Skeletal muscle tissue (tissue), 4 donors: ENCODE data around the gene ADAMTSL1. TPM values are rescaled to one million over a fixed set of nuclear protein-coding genes. Genes with fewer than 3 reads are reported as not detected.

Experiments
- H3K27ac ChIP-seq: one replicate; pipeline ENCODE4 v1.7.0; 2013; ENCODE audit warnings: mild to moderate bottlenecking, low read depth, low read length, inconsistent platforms
- H3K27me3 ChIP-seq, 3 donors: one replicate each; pipeline ENCODE4 v1.7.0; 2013; ENCODE audit warnings: low read length in 3 of 3; ENCODE audit not compliant: control insufficient read depth in 3 of 3, insufficient read depth in 3 of 3
- H3K36me3 ChIP-seq, 3 donors: one replicate each; pipeline ENCODE4 v1.7.0; 2013; ENCODE audit warnings: low read length in 3 of 3; ENCODE audit not compliant: control insufficient read depth in 3 of 3, insufficient read depth in 3 of 3
- H3K4me1 ChIP-seq, 3 donors: one replicate each; pipeline ENCODE4 v1.7.0; 2013; ENCODE audit warnings: low read length in 3 of 3, mild to moderate bottlenecking in 3 of 3; ENCODE audit not compliant: control insufficient read depth in 3 of 3, insufficient read depth in 3 of 3
- H3K4me3 ChIP-seq, 3 donors: one replicate each; pipeline ENCODE4 v1.7.0; 2013; ENCODE audit warnings: low read length in 3 of 3
- H3K9ac ChIP-seq, 3 donors: one replicate each; pipeline ENCODE4 v1.7.0; 2013; ENCODE audit warnings: low read length in 3 of 3, mild to moderate bottlenecking in 3 of 3, moderate library complexity in 2 of 3, low read depth in 1 of 3
- H3K9me3 ChIP-seq, 3 donors: one replicate each; pipeline ENCODE4 v1.7.0; 2013; ENCODE audit warnings: low read length in 3 of 3; ENCODE audit not compliant: control insufficient read depth in 3 of 3
- total RNA-seq: library from RNA; depleted of rRNA; stranded (reverse); fragments of >200 nt; gene quantifications from one replicate; pipeline ENCODE4 v1.2.3, GENCODE V29; 2014
- donor health status: Osteomylitis.

ADAMTSL1 gene
- total RNA-seq, 1 donor from 2014 or later, result 18.3 TPM

GRCh38 chr9:18545636-18546360 lies 71.8 kb downstream of the ADAMTSL1 start:
- Histone ChIP-seq H3K36me3 (no peaks in the 10 kb centered on the region), H3K9me3 (no peaks in the 10 kb centered on the region), H3K27ac (no peak overlapping the region), H3K4me3 (no peak overlapping the region), H3K27me3 (no peaks in the 10 kb centered on the region), H3K9ac (no peak overlapping the region), H3K4me1 (no peaks in the 10 kb centered on the region)

- H3K9me3 ChIP-seq, result no peaks in the 10 kb centered on the region
- no peaks in the 10 kb centered on the region for H3K36me3 ChIP-seq
- no peaks in the 10 kb centered on the region for H3K4me1 ChIP-seq
- no peak overlapping the region for H3K27ac ChIP-seq
- H3K9ac ChIP-seq, result no peak overlapping the region
- no peaks in the 10 kb centered on the region for H3K27me3 ChIP-seq
- no peak overlapping the region for H3K4me3 ChIP-seq
Measured at GRCh38 chr9:18548456-18548855, 74.5 kb downstream of the ADAMTSL1 start.

- Histone ChIP-seq H3K27ac (no peak overlapping the region), H3K9me3 (no peaks in the 10 kb centered on the region), H3K4me3 (no peak overlapping the region), H3K9ac (no peak overlapping the region), H3K27me3 (no peaks in the 10 kb centered on the region), H3K36me3 (no peaks in the 10 kb centered on the region), H3K4me1 (no peaks in the 10 kb centered on the region)
Measured at GRCh38 chr9:18549772-18550171, 75.8 kb downstream of the ADAMTSL1 start.

- no peaks in the 10 kb centered on the region for H3K36me3 ChIP-seq
- no peaks in the 10 kb centered on the region for H3K9me3 ChIP-seq
- H3K27ac ChIP-seq, result no peak overlapping the region
- H3K9ac ChIP-seq, result no peak overlapping the region
- H3K4me1 ChIP-seq, result no peaks in the 10 kb centered on the region
- H3K27me3 ChIP-seq, result no peaks in the 10 kb centered on the region
- H3K4me3 ChIP-seq, result no peak overlapping the region
Measured at GRCh38 chr9:18550286-18550685, 76.3 kb downstream of the ADAMTSL1 start.

GRCh38 chr9:18554244-18554643 lies 80.3 kb downstream of the ADAMTSL1 start:
- H3K36me3 ChIP-seq, result no peaks in the 10 kb centered on the region
- H3K4me3 ChIP-seq, result no peak overlapping the region
- no peak overlapping the region for H3K27ac ChIP-seq
- H3K9me3 ChIP-seq, result no peaks in the 10 kb centered on the region
- H3K9ac ChIP-seq, result no peak overlapping the region
- H3K4me1 ChIP-seq, result no peaks in the 10 kb centered on the region
- H3K27me3 ChIP-seq, result no peaks in the 10 kb centered on the region

GRCh38 chr9:18555105-18555883 lies 81.3 kb downstream of the ADAMTSL1 start:
- H3K27ac ChIP-seq, result no peak overlapping the region

GRCh38 chr9:18564018-18564880 lies 90.3 kb downstream of the ADAMTSL1 start:
- Histone ChIP-seq H3K27me3 (no peaks in the 10 kb centered on the region), H3K4me1 (no peaks in the 10 kb centered on the region), H3K9me3 (no peaks in the 10 kb centered on the region), H3K4me3 (no peak overlapping the region), H3K36me3 (no peaks in the 10 kb centered on the region), H3K9ac (no peak overlapping the region), H3K27ac (no peak overlapping the region)

More at GRCh38 chr9:18555105-18555883, 81.3 kb downstream of the ADAMTSL1 start:
- Histone ChIP-seq H3K9ac (no peak overlapping the region), H3K9me3 (no peaks in the 10 kb centered on the region), H3K4me3 (no peak overlapping the region), H3K36me3 (no peaks in the 10 kb centered on the region), H3K27me3 (no peaks in the 10 kb centered on the region), H3K4me1 (no peaks in the 10 kb centered on the region)

- Histone ChIP-seq H3K4me1 (no peaks in the 10 kb centered on the region), H3K4me3 (no peak overlapping the region), H3K27ac (no peak overlapping the region), H3K9me3 (no peaks in the 10 kb centered on the region), H3K36me3 (no peaks in the 10 kb centered on the region), H3K9ac (no peak overlapping the region), H3K27me3 (no peaks in the 10 kb centered on the region)
Measured at GRCh38 chr9:18566121-18566520, 92.2 kb downstream of the ADAMTSL1 start.

- Histone ChIP-seq H3K9ac (no peak overlapping the region), H3K27me3 (no peaks in the 10 kb centered on the region), H3K27ac (no peak overlapping the region), H3K9me3 (no peaks in the 10 kb centered on the region), H3K4me1 (no peaks in the 10 kb centered on the region), H3K4me3 (no peak overlapping the region), H3K36me3 (no peaks in the 10 kb centered on the region)
Measured at GRCh38 chr9:18568973-18569372, 95.0 kb downstream of the ADAMTSL1 start.
